Chondrocyte (in vitro differentiated cells): Measurements from ENCODE around the gene SERINC5. TPM values are rescaled to one million over a fixed set of nuclear protein-coding genes. Genes with fewer than 3 reads are reported as not detected.

Experiments
- DNase-seq: peaks from one replicate; pipeline ENCODE4 v3.0.0; 2021; ENCODE audit warnings: mixed read lengths, low spot score
- H3K27ac Mint-ChIP-seq: one replicate; pipeline ENCODE4 v1.8.0; 2021; ENCODE audit warnings: mild to moderate bottlenecking, moderate library complexity, mixed read lengths; ENCODE audit not compliant: unreplicated experiment
- H3K27me3 Mint-ChIP-seq: 2 replicates; pipeline ENCODE4 v1.8.0; 2021; ENCODE audit warnings: low read depth, mixed read lengths
- H3K36me3 Mint-ChIP-seq: 2 replicates; pipeline ENCODE4 v1.8.0; 2021; ENCODE audit warnings: low read depth, mixed read lengths
- H3K4me1 Mint-ChIP-seq: 2 replicates; pipeline ENCODE4 v1.8.0; 2021; ENCODE audit warnings: low read depth, mild to moderate bottlenecking, mixed read lengths
- H3K4me3 Mint-ChIP-seq: one replicate; pipeline ENCODE4 v1.8.0; 2021; ENCODE audit warnings: mild to moderate bottlenecking, moderate library complexity, mixed read lengths; ENCODE audit not compliant: unreplicated experiment
- H3K9me3 Mint-ChIP-seq: 2 replicates; pipeline ENCODE4 v1.8.0; 2021; ENCODE audit warnings: low read depth, mixed read lengths
- CTCF ChIP-seq: fragments of 200-600 bp; sonication (generic); IDR thresholded peaks from 2 replicates; pipeline ENCODE4 v1.5.0; 2021; ENCODE audit warnings: antibody characterized with exemption, mild to moderate bottlenecking, moderate library complexity
- total RNA-seq: library from RNA; stranded (reverse); gene quantifications from 3 replicates; pipeline ENCODE4 v1.2.1, GENCODE V29; 2021

Gene SERINC5
- total RNA-seq, 1 donor from 2014 or later: 41.5 TPM

GRCh38 chr5:80182809-80183580, 72.9 kb downstream of the SERINC5 start:
- Mint-ChIP-seq H3K9me3 (no peaks in the 10 kb centered on the region), H3K36me3 (no peaks in the 10 kb centered on the region), H3K27me3 (no peaks in the 10 kb centered on the region), H3K4me1 (peaks cover 17% of the 10 kb centered on the region), H3K27ac (no peak overlapping the region), H3K4me3 (no peak overlapping the region)
- DNase-seq: no peak
- TF ChIP-seq CTCF: no peak

GRCh38 chr5:80181618-80182211, 74.1 kb downstream of the SERINC5 start:
- Mint-ChIP-seq H3K4me1 (peaks cover 10% of the 10 kb centered on the region), H3K9me3 (no peaks in the 10 kb centered on the region), H3K27ac (no peak overlapping the region), H3K27me3 (no peaks in the 10 kb centered on the region), H3K4me3 (no peak overlapping the region), H3K36me3 (peaks cover 3% of the 10 kb centered on the region)
- no peak for TF ChIP-seq CTCF
- DNase-seq: no peak

GRCh38 chr5:80177236-80177635, 78.6 kb downstream of the SERINC5 start:
- no peaks in the 10 kb centered on the region for H3K9me3 Mint-ChIP-seq
- no peak for TF ChIP-seq CTCF
- peaks cover 6% of the 10 kb centered on the region for H3K4me1 Mint-ChIP-seq
- H3K27me3 Mint-ChIP-seq: no peaks in the 10 kb centered on the region
- H3K4me3 Mint-ChIP-seq: no peak overlapping the region
- no peak for DNase-seq
- no peak overlapping the region for H3K27ac Mint-ChIP-seq
- peaks cover 11% of the 10 kb centered on the region for H3K36me3 Mint-ChIP-seq

GRCh38 chr5:80175337-80175736, 80.5 kb downstream of the SERINC5 start:
- no peak for DNase-seq
- Mint-ChIP-seq H3K36me3 (peaks cover 11% of the 10 kb centered on the region), H3K4me1 (peaks cover 5% of the 10 kb centered on the region), H3K27ac (no peak overlapping the region), H3K27me3 (no peaks in the 10 kb centered on the region), H3K9me3 (no peaks in the 10 kb centered on the region), H3K4me3 (no peak overlapping the region)
- TF ChIP-seq CTCF: no peak

- Mint-ChIP-seq H3K27ac (no peak overlapping the region), H3K4me1 (peaks cover 5% of the 10 kb centered on the region), H3K9me3 (no peaks in the 10 kb centered on the region), H3K27me3 (no peaks in the 10 kb centered on the region), H3K4me3 (no peak overlapping the region), H3K36me3 (peaks cover 14% of the 10 kb centered on the region)
- no peak for DNase-seq
- no peak for TF ChIP-seq CTCF
These were observed 81.1 kb downstream of the SERINC5 start for GRCh38 chr5:80174790-80175189.
